HEK293 (cell line): ENCODE data around the gene TIAM2.

Experiments used
- CTCF ChIA-PET: fragments of 350-600 bp; formaldehyde crosslinking; extraction: SDS; loops from one replicate; lab custom pipeline; 2021; ENCODE audit warnings: antibody characterized with exemption; lab: Yijun Ruan, JAX
- POLR2A ChIA-PET: fragments of 300-600 bp; formaldehyde crosslinking; extraction: SDS; loops from one replicate; lab custom pipeline; 2020; ENCODE audit warnings: antibody characterized with exemption, inconsistent platforms; lab: Yijun Ruan, JAX
- H3K27ac ChIP-seq: fragments of 200-500 bp; sonication (Bioruptor generic); 2 replicates; pipeline ENCODE4 v1.5.1; 2014; ENCODE audit warnings: low read depth, low read length, control low read depth, inconsistent platforms; ENCODE audit errors: extremely low read depth
- H3K36me3 ChIP-seq, 2 experiments: fragments of 200-500 bp in 1 of 2; sonication (Bioruptor generic) in 1 of 2; 1 replicate in 1 of 2; 2 replicates in 1 of 2; pipeline ENCODE4 v1.5.1; 2014 to 2017; ENCODE audit warnings: inconsistent platforms in 2 of 2, low read length in 2 of 2; ENCODE audit not compliant: control insufficient read depth in 2 of 2, insufficient read depth in 1 of 2
- H3K4me1 ChIP-seq: fragments of 200-500 bp; sonication (Bioruptor generic); 2 replicates; pipeline ENCODE4 v1.5.1; 2014; ENCODE audit warnings: mild to moderate bottlenecking, low read length, inconsistent platforms; ENCODE audit not compliant: control insufficient read depth, insufficient read depth
- H3K4me3 ChIP-seq: 2 replicates; pipeline ENCODE4 v1.5.1; 2011; ENCODE audit warnings: low read depth, mild to moderate bottlenecking, control low read depth, low read length, moderate library complexity
- H3K9me3 ChIP-seq: fragments of 200-500 bp; sonication (Bioruptor generic); 2 replicates; pipeline ENCODE4 v1.5.1; 2014; ENCODE audit warnings: low read depth, low read length, inconsistent platforms; ENCODE audit not compliant: control insufficient read depth, insufficient read depth
- BCL11A ChIP-seq: fragments of 450-650 bp; formaldehyde crosslinking; IDR thresholded peaks from 2 replicates; pipeline ENCODE4 v1.5.1; 2016; ENCODE audit warnings: low read depth, missing biosample characterization, missing genetic modification characterization
- EGR2 ChIP-seq: fragments of 450-650 bp; formaldehyde crosslinking; IDR thresholded peaks from 2 replicates; pipeline ENCODE4 v1.5.1; 2016; ENCODE audit warnings: low read depth, missing biosample characterization, missing genetic modification characterization
- KLF9 ChIP-seq: fragments of 450-650 bp; formaldehyde crosslinking; IDR thresholded peaks from 2 replicates; pipeline ENCODE4 v1.5.1; 2016; ENCODE audit warnings: missing biosample characterization, missing genetic modification characterization, low read depth
- PBX3 ChIP-seq: sonication (generic); formaldehyde crosslinking; IDR thresholded peaks from 2 replicates; pipeline ENCODE4 v1.8.1; 2022; ENCODE audit warnings: mild to moderate bottlenecking, moderate library complexity, missing genetic modification reagents
- SP3 ChIP-seq: fragments of 450-650 bp; formaldehyde crosslinking; IDR thresholded peaks from 2 replicates; pipeline ENCODE4 v1.5.1; 2016; ENCODE audit warnings: missing biosample characterization, missing genetic modification characterization
- ZBTB26 ChIP-seq: fragments of 450-650 bp; formaldehyde crosslinking; optimal IDR thresholded peaks from 2 replicates; pipeline ENCODE3; 2016; ENCODE audit warnings: missing biosample characterization, mild to moderate bottlenecking, missing genetic modification characterization
- ZFP41 ChIP-seq: fragments of 450-650 bp; formaldehyde crosslinking; IDR thresholded peaks from 2 replicates; pipeline ENCODE4 v1.5.1; 2016; ENCODE audit warnings: missing biosample characterization, missing genetic modification characterization, borderline replicate concordance
- ZNF133 ChIP-seq: fragments of 450-650 bp; formaldehyde crosslinking; IDR thresholded peaks from 2 replicates; pipeline ENCODE4 v1.5.1; 2016; ENCODE audit warnings: missing biosample characterization, missing genetic modification characterization
- ZNF155 ChIP-seq: fragments of 450-650 bp; formaldehyde crosslinking; IDR thresholded peaks from 2 replicates; pipeline ENCODE4 v1.5.1; 2016; ENCODE audit warnings: missing biosample characterization, missing genetic modification characterization
- ZNF169 ChIP-seq: fragments of 450-650 bp; formaldehyde crosslinking; IDR thresholded peaks from 2 replicates; pipeline ENCODE4 v1.5.1; 2016; ENCODE audit warnings: missing biosample characterization, missing genetic modification characterization
- ZNF184 ChIP-seq: fragments of 450-650 bp; IDR thresholded peaks from 2 replicates; pipeline ENCODE4 v1.5.1; 2018; ENCODE audit warnings: missing biosample characterization, mild to moderate bottlenecking, missing genetic modification characterization
- ZNF24 ChIP-seq: fragments of 450-650 bp; formaldehyde crosslinking; IDR thresholded peaks from 2 replicates; pipeline ENCODE4 v1.5.1; 2016; ENCODE audit warnings: missing biosample characterization, missing genetic modification characterization
- ZNF292 ChIP-seq: fragments of 450-650 bp; formaldehyde crosslinking; IDR thresholded peaks from 2 replicates; pipeline ENCODE4 v1.5.1; 2016; ENCODE audit warnings: low read depth, missing biosample characterization, missing genetic modification characterization, borderline replicate concordance
- ZNF404 ChIP-seq: fragments of 450-650 bp; formaldehyde crosslinking; IDR thresholded peaks from 2 replicates; pipeline ENCODE4 v1.5.1; 2017; ENCODE audit warnings: missing biosample characterization, missing genetic modification characterization
- ZNF621 ChIP-seq: fragments of 450-650 bp; formaldehyde crosslinking; IDR thresholded peaks from 2 replicates; pipeline ENCODE4 v1.5.1; 2017; ENCODE audit warnings: missing biosample characterization, missing genetic modification characterization
- ZNF626 ChIP-seq: fragments of 450-650 bp; sonication (Bioruptor Pico); formaldehyde crosslinking; IDR thresholded peaks from 2 replicates; pipeline ENCODE4 v1.5.1; 2018; ENCODE audit warnings: missing biosample characterization, missing genetic modification characterization, inconsistent platforms
- ZNF791 ChIP-seq: fragments of 450-650 bp; formaldehyde crosslinking; IDR thresholded peaks from 2 replicates; pipeline ENCODE4 v1.5.1; 2016; ENCODE audit warnings: missing biosample characterization, missing genetic modification characterization
- ZNF792 ChIP-seq: fragments of 450-650 bp; formaldehyde crosslinking; IDR thresholded peaks from 2 replicates; pipeline ENCODE4 v1.5.1; 2016; ENCODE audit warnings: missing biosample characterization, missing genetic modification characterization
- ZNF843 ChIP-seq: fragments of 450-650 bp; formaldehyde crosslinking; IDR thresholded peaks from 2 replicates; pipeline ENCODE4 v1.5.1; 2016; ENCODE audit warnings: missing biosample characterization, missing genetic modification characterization

TIAM2 gene

GRCh38 chr6:155290491-155290890 lies 295.4 kb downstream of the TIAM2 start:
- H3K4me1 ChIP-seq, result no peaks in the 10 kb centered on the region
- POLR2A ChIA-PET, result no interaction called here
- CTCF ChIA-PET, result interaction anchor here (0.5 kb wide), 1 partner anchor 1934 kb away, joined by 4 read pairs; no protein-coding TSS in a partner anchor
- H3K4me3 ChIP-seq, result no peak overlapping the region
- H3K9me3 ChIP-seq, result no peaks in the 10 kb centered on the region
- no peak overlapping the region for H3K27ac ChIP-seq
- TF ChIP-seq KLF9 (tag by site-specific recombination), result no peak
- TF ChIP-seq PBX3 (CRISPR knock-in tag), result no peak
- no peak for TF ChIP-seq ZNF133
- no peak for TF ChIP-seq ZBTB26 (tag by site-specific recombination)
- TF ChIP-seq ZNF621 (tag by site-specific recombination), result no peak
- no peak for TF ChIP-seq SP3 (tag by site-specific recombination)
- TF ChIP-seq ZNF626 (tag by site-specific recombination), result no peak
- no peak for TF ChIP-seq ZNF184
- TF ChIP-seq ZNF792 (tag by site-specific recombination), result no peak
- no peak for TF ChIP-seq ZNF791 (tag by site-specific recombination)
- H3K36me3 ChIP-seq, result peaks cover 4 to 59% of the 10 kb centered on the region in 2 experiments

- ChIA-PET CTCF (no interaction called here), POLR2A (no interaction called here)
- Histone ChIP-seq H3K36me3 (peaks cover 5 to 66% of the 10 kb centered on the region in 2 experiments), H3K27ac (no peak overlapping the region), H3K4me3 (no peak overlapping the region), H3K4me1 (no peaks in the 10 kb centered on the region), H3K9me3 (no peaks in the 10 kb centered on the region)
- TF ChIP-seq EGR2, result no peak
Observed at GRCh38 chr6:155291291-155291690, 296.2 kb downstream of the TIAM2 start.

- no peak overlapping the region for H3K27ac ChIP-seq
- no peaks in the 10 kb centered on the region for H3K4me1 ChIP-seq
- peaks cover 7 to 76% of the 10 kb centered on the region in 2 experiments for H3K36me3 ChIP-seq
- ChIA-PET POLR2A (interaction anchor here (1.0 kb wide), 1 partner anchor 19 kb away, joined by 3 read pairs; no protein-coding TSS in a partner anchor), CTCF (no interaction called here)
- TF ChIP-seq ZNF843 (tag by site-specific recombination) (no peak), ZNF404 (tag by site-specific recombination) (no peak), ZFP41 (tag by site-specific recombination) (no peak), ZNF155 (tag by site-specific recombination) (no peak), ZNF169 (tag by site-specific recombination) (no peak), BCL11A (tag by site-specific recombination) (no peak)
- no peaks in the 10 kb centered on the region for H3K9me3 ChIP-seq
- no peak overlapping the region for H3K4me3 ChIP-seq
Observed at GRCh38 chr6:155292711-155293110, 297.6 kb downstream of the TIAM2 start.

GRCh38 chr6:155297669-155298068 lies 302.6 kb downstream of the TIAM2 start:
- CTCF ChIA-PET, result interaction anchor here (0.6 to 1.3 kb wide), 2 partner anchors 120 to 200 kb away, joined by 4 read pairs; no protein-coding TSS in a partner anchor
- Histone ChIP-seq H3K4me1 (peaks cover 6% of the 10 kb centered on the region; the same call in 1 of the 2 replicates), H3K9me3 (no peaks in the 10 kb centered on the region), H3K27ac (no peak overlapping the region), H3K36me3 (peaks cover 7 to 59% of the 10 kb centered on the region in 2 experiments), H3K4me3 (no peak overlapping the region)
- TF ChIP-seq ZNF24 (no peak), ZNF292 (tag by site-specific recombination) (no peak)
- POLR2A ChIA-PET, result no interaction called here
